Fibroblast of the aortic adventitia (primary cell): ENCODE measurements around the gene CRIP3. TPM values are rescaled to one million over a fixed set of nuclear protein-coding genes. Genes with fewer than 3 reads are reported as not detected.

Experiments used
- DNase-seq: peaks from one replicate; pipeline ENCODE4 v3.0.0-alpha.2; 2010; ENCODE audit warnings: low read depth
- H3K4me3 ChIP-seq: 2 replicates; pipeline ENCODE4 v1.5.1; 2011; ENCODE audit warnings: low read depth, mild to moderate bottlenecking, control low read depth, low read length, moderate library complexity
- CTCF ChIP-seq: IDR thresholded peaks from 2 replicates; pipeline ENCODE4 v1.5.1; 2011; ENCODE audit warnings: mild to moderate bottlenecking, low read length, control low read depth, inconsistent platforms; ENCODE audit not compliant: insufficient read depth
- small RNA-seq: library from RNA; depleted of rRNA; stranded (forward); fragments of <200 nt; gene quantifications from one replicate; pipeline ENCODE3, GENCODE V24; 2012
- total RNA-seq: library from RNA; depleted of rRNA; stranded (reverse); fragments of >200 nt; gene quantifications from 2 replicates; pipeline ENCODE4 v1.2.3, GENCODE V29; 2012; ENCODE audit warnings: low replicate concordance

Gene CRIP3
- total RNA-seq, 1 donor = not detected

GRCh38 chr6:43257367-43258145 is 51.1 kb downstream of the CRIP3 start:
- DNase-seq = no peak
- H3K4me3 ChIP-seq = no peak overlapping the region
- TF ChIP-seq CTCF = no peak

GRCh38 chr6:43256670-43257366 is 51.8 kb downstream of the CRIP3 start:
- no peak overlapping the region for H3K4me3 ChIP-seq
- TF ChIP-seq CTCF = no peak
- no peak for DNase-seq

Small RNA genes lying within 50 kb of the gene (small RNA-seq; reads per million reads assigned to genes)
- gene RPL12P47 = not detected

Other genes starting within 250 kb of the CRIP3 start
- gene MRPL2, start 249.4 kb downstream of the CRIP3 start, total RNA-seq = 11.9 and 18.7 TPM in 2 replicates
- 11.3 and 15.3 TPM in 2 replicates for gene KLC4, start 249.2 kb downstream of the CRIP3 start, total RNA-seq
- gene PTK7, start 232.5 kb downstream of the CRIP3 start, total RNA-seq = 44.6 and 102 TPM in 2 replicates
- 17.5 and 17.9 TPM in 2 replicates for gene SRF, start 137.6 kb downstream of the CRIP3 start, total RNA-seq
- gene CUL9, start 126.6 kb downstream of the CRIP3 start, total RNA-seq = 22.8 and 28.7 TPM in 2 replicates
- 46.2 and 65.2 TPM in 2 replicates for gene DNPH1, start 79.3 kb downstream of the CRIP3 start, total RNA-seq
- gene TTBK1, start 65.3 kb downstream of the CRIP3 start, total RNA-seq = not detected in 2 replicates
- gene SLC22A7, start 10.6 kb downstream of the CRIP3 start, total RNA-seq = not detected in 2 replicates
- gene ZNF318, start 60.8 kb upstream of the CRIP3 start, total RNA-seq = 14.2 and 19.6 TPM in 2 replicates
- 12.0 and 25.8 TPM in 2 replicates for gene ABCC10, start 118.7 kb upstream of the CRIP3 start, total RNA-seq
- gene DLK2, start 146.7 kb upstream of the CRIP3 start, total RNA-seq = 0.36 and 0.98 TPM in 2 replicates
- gene TJAP1, start 168.7 kb upstream of the CRIP3 start, total RNA-seq = 14.2 and 24.4 TPM in 2 replicates
- gene LRRC73, start 201.5 kb upstream of the CRIP3 start, total RNA-seq = 0.63 and 0.98 TPM in 2 replicates
- 71.6 and 94.4 TPM in 2 replicates for gene YIPF3, start 208.1 kb upstream of the CRIP3 start, total RNA-seq
- gene POLR1C, start 208.3 kb upstream of the CRIP3 start, total RNA-seq = 27.0 and 45.7 TPM in 2 replicates